Ovary (tissue), 3 donors: ENCODE data around the gene MBNL1.

ENCODE experiments used
- EP300 ChIP-seq: sonication (generic); formaldehyde crosslinking; IDR thresholded peaks from one replicate; pipeline ENCODE4 v1.6.1; 2017; ENCODE audit warnings: antibody characterized with exemption
- TF ChIP-seq, protein P1 (sequence below), 3 donors: fragments of 450-650 bp in 2 of 3; fragments of 200-600 bp in 1 of 3; IDR thresholded peaks; one replicate each; pipeline versions ENCODE4 v1.5.1 to v1.8.0; 2016 to 2022; ENCODE audit warnings: antibody characterized with exemption in 3 of 3, mild to moderate bottlenecking in 1 of 3
- donor health status: DM: no; HTN: no; CAD: no.

DNA sequence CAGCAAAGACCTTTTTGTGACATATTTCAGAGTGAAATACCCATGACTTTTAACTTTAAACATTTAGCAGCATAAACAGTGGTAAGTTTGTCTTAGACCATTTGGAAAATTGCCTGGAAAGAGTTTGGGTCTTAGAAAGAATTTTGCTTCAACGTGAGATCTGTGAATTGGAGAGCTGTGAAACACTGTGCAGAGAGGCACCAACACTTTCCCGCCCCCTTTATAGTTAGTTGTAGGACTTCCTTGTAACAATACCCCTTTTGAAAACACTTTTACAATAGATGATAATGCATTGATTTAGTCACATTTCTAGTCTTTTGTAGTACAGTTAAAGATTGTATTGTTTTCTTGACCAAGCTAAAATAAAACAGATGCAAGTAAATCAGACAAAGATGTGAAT lies 43.5 kb upstream of the MBNL1 start:
- TF ChIP-seq, protein P1, sequence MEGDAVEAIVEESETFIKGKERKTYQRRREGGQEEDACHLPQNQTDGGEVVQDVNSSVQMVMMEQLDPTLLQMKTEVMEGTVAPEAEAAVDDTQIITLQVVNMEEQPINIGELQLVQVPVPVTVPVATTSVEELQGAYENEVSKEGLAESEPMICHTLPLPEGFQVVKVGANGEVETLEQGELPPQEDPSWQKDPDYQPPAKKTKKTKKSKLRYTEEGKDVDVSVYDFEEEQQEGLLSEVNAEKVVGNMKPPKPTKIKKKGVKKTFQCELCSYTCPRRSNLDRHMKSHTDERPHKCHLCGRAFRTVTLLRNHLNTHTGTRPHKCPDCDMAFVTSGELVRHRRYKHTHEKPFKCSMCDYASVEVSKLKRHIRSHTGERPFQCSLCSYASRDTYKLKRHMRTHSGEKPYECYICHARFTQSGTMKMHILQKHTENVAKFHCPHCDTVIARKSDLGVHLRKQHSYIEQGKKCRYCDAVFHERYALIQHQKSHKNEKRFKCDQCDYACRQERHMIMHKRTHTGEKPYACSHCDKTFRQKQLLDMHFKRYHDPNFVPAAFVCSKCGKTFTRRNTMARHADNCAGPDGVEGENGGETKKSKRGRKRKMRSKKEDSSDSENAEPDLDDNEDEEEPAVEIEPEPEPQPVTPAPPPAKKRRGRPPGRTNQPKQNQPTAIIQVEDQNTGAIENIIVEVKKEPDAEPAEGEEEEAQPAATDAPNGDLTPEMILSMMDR (IDR thresholded peaks at IDR 0.05), result no peak
- TF ChIP-seq EP300, result no peak
